NCI-H1092 (cell line): Measurements from ENCODE around the gene FAM193A.
"Not testable (repeated sequence)": the region's sequence is repeated elsewhere in the genome, so short reads cannot be mapped to it uniquely, and the experiment has no call there.

Experiments used
- DNase-seq: peaks from one replicate; lab custom pipeline; 2025; lab: John Stamatoyannopoulos, UW

FAM193A gene, protein sequence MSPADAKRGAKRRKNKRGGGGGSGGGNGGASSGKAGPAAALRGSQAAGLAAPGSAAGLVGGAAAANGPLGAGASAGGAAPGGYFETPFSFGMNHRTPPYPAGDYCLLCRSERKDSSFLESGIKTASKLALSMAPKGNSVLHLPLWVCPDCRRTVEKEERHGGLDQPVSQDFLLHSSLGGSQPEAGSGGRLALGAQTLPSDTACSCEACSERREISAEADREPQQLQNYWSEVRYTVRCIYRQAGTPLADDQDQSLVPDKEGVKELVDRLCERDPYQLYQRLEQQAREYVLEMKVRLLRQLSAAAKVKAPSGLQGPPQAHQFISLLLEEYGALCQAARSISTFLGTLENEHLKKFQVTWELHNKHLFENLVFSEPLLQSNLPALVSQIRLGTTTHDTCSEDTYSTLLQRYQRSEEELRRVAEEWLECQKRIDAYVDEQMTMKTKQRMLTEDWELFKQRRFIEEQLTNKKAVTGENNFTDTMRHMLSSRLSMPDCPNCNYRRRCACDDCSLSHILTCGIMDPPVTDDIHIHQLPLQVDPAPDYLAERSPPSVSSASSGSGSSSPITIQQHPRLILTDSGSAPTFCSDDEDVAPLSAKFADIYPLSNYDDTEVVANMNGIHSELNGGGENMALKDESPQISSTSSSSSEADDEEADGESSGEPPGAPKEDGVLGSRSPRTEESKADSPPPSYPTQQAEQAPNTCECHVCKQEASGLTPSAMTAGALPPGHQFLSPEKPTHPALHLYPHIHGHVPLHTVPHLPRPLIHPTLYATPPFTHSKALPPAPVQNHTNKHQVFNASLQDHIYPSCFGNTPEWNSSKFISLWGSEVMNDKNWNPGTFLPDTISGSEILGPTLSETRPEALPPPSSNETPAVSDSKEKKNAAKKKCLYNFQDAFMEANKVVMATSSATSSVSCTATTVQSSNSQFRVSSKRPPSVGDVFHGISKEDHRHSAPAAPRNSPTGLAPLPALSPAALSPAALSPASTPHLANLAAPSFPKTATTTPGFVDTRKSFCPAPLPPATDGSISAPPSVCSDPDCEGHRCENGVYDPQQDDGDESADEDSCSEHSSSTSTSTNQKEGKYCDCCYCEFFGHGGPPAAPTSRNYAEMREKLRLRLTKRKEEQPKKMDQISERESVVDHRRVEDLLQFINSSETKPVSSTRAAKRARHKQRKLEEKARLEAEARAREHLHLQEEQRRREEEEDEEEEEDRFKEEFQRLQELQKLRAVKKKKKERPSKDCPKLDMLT (N-terminal part only)

DNA sequence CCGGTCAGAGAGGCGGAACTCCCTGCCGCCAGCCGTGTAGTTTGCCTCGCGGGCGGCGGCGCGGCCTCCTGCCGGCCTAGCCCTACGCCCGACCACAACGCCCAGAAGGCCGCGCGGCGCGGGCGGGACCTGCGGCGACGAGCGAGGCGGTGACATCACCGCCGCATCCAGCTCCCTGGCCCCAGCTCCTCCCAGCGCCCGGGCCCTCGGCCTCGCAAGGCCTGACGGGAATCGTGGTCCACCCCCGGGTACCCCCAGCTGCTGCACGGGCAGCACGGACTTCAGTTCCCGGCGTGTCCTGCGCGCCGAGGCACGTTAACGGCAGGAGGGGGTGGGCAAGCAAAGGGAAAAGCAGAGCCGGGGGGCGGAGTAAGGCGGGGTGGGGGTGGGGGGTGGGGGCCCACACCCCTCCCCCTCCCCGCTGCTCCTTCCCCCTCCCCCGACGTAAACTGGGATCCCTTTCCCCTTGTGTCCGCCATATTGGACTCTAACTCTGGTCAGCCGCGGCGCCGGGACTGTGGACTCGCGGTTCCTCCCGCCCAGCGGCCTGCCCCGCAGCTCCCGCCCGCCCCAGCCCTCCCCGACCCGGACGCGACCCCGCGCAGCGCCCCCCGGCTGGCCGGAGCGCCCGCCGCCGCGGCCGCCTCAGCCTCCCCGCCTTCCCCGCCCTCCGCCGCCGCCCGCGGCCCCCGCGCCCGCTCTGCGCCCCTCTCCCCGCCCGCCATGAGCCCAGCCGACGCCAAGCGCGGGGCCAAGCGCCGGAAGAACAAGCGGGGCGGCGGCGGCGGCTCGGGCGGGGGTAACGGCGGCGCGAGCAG, at the start of gene FAM193A:
Gene FAM193A, plus strand, starts transcription at position 455 of the 818 bp plus-strand sequence. Its CDS starts 269 bp downstream, at position 724.
- peak; percentile 99 for DNase-seq

DNA sequence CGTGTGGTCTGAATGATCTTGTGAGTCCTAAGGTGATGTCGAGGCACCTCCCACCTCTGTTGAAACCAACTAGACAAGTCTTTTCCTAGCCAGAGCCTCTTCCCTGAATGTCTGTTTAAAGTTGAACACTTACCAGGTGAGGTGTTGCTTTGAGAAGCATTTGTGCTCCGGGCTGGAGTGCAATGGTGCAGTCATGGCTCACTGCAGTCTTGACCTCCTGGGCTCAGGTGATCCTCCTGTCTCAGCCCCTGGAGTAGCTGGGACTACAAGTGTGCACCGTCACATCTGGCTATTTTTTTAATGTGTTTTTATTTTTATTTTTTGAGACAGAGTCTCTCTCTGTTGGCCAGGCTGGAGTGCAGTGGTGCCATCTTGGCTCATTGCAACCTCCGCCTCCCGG, 49.5 kb upstream of the FAM193A start:
- no peak for DNase-seq

DNA sequence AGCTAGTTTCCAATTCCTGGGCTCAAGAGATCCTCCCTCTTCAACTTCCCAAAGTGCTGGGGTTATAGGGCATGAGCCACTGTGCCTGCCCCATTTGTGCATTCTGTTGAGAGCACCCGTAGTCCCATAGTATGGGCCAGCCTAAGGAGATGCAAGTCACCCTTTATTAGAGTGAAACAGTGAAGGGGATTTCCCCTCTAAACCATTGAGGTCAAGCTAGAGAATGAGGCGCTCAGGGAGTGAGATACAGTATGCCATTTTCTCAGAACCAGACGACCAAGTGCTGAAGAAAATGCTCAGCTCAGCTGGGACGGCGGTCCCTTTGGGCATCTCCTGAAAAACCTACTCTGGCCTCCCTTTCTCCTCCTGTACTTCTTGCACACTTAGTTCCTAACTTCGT, 48.8 kb upstream of the FAM193A start:
- DNase-seq = no peak

DNA sequence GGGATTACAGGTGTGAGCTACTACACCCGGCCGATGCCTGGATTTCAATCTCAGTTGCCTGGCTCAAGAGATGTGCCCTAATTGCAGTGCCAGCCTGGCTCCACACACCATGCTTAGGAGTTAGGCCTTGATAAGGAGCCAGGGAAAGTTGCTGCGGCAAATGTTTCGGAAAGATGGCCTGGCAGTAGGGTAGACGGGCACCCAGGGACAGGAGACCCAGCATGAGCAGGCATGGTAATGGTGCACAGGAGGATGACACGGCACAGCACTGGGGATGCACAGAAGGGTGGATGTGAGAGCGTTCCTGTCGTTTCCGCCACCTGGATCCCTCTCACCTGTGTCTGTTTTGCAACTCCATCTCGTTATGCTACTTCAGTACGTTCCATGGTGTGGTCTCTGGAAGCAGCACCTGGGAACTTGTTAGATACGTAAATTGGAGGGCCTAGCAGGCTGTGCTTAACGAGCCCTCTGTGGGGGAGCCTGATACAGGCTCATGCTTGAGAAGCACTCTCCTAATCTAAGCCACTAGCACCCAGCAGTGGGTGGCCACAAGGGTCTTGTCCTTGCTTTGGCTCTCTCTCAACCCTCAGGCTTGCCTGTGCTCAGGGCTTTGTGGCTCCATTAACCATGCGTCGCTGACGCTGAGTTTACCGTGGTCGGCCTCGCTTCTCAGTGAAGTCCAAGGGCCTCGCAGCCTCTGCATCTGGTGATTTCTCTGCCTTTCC, 47.2 kb upstream of the FAM193A start:
- DNase-seq = no peak

DNA sequence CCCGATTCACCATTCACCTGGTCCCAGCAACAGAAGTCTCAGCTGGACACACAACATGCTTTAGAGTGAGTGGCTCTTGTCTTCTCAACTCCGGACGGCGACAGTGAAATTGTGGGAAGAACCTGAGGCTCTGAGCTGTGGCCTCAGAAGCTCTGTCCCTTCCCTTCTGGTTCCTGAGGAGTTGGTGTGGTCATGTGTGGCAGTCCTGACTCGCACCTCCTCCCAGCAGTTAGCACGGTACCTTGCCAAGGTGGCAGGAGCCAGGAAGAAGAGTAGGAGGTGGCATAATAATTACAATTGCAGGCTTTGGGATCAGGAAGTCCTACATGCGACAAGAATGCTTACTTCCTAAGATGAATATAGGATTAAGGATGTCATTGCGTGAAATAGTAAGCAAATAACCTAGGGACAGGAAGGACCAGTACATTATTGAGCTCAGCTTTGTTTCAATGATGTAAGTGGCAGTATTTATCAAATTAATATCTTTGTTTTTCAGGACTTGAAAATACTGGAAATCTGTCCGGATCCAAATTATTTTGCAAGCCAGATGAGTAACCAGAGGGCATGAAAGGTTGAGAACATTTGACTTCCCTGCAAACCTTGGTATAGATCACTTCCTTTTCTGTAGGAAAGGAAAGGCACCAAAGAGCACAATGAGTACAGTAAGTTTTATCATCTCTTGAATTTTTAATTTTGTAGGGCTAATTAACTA, 46.5 kb upstream of the FAM193A start:
- DNase-seq = no peak

DNA sequence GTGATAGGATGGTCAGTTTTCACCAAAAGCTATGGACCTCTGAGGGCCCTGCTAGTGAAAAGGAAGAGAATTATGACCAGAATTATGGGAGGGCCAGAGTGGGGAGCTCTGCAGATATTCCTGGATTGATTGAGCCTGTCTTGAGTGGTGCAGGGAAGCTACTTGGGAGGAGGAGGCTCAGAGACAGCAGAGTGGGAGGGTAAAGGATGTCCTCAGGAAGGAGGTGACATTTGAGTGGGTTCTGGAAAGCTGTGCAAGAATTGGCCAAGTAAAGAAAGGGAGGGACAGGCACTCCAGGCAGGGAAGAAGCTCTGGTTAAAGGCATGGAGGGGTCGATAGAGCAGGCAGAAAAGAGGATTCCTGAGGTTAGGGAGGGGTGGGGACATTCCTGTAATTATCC, 43.5 kb upstream of the FAM193A start:
- DNase-seq = no peak

DNA sequence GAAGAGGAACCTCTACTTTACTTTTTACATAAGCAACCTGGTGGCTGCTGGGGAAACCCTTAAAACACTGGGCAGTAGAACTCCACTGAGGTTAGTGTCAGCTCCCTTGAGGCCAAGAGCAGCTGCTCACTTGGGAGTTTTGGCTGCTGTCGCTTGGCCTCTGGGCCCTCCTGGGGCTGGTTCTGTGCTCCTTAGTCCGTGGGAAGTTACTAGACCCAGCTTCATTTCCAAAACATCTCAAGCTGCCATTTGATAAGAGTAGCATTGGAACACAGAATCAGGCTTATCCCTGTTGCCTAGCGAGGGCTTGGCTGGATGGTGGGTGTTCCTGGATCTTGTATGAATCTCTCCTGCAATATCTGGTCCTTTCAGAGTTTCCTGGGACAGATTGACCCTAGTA, 41.5 kb upstream of the FAM193A start:
- no peak for DNase-seq

DNA sequence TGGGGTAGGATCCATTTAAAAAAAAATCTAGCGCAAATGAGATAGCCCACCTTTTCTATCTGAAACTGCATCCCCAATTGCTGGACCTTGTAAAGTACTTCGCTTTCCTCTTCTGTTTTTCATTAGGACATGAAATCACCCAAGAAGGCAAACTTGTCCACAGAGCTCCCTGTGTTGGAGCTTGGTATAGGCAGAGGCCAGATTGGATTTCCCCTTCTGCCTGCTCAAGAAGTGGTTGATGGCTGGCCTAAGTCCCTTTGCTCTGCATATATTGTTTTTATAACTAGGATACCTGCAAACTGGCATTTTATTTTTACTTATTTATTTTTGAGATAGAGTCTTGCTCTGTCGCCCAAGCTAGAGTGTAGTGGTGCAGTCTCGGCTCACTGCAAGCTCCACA, 39.1 kb upstream of the FAM193A start:
- no peak for DNase-seq

DNA sequence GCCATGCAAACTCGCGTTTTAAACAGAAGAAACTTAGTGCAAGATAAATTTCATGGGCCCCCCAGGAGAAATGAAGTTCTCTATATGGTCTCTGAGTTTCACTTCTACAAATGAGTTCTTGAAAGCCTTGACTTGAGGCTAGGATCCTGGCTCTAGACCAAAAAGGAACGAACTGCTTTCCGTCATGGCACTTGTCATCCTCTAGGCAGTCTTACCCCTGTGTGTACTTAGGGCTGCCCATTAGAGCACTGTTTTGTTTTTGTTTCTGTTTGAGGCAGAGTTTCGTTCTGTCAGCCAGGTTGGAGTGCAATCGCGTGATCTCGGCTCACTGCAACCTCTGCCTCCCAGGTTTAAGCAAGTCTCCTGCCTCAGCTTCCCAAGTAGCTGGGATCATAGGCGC, 38.5 kb upstream of the FAM193A start:
- no peak for DNase-seq

DNA sequence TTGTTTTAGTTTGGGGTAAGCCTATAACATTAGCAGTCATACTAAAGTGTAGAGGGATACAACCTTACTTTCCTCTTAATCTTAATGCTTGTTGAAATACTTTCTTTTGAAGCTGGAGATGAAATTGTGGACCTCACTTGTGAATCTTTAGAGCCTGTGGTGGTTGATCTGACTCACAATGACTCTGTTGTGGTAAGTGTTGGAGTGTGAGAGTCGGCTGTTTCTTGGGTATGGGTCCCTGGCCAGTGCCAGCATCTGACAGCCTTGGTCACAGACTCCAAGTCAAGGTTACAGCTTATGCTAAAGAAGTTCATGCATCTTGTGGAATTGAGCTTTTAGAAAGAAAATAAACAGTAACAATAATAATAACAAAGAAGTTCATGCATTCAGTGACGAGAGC, 35.9 kb upstream of the FAM193A start:
- no peak for DNase-seq

DNA sequence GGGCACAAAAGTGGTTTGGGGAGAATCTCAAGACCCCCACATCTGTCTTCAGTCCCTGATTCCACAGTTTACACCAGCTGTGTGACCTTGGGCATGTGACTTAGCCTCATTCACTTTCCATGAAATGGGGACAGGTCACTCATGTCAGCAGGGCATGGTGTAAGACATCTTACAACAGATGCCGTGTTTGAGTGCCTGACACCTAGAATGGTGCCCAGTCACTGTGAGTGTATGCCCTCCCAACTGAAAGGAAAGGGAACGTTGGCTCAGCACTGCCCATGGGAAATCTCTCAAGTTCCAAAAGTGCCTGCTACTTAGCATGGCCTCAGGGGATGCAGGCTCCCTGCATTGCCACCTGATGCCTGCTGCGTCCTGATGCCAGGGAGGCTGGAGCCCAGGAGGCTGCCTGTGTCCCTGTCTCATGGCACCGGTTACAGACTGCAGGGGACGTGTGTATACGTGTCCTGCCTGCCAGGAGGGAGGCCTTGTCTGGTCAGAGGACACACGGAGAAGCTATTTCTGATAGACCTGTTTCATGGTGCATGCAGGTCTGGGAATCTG, 35.3 kb upstream of the FAM193A start:
- no peak for DNase-seq

DNA sequence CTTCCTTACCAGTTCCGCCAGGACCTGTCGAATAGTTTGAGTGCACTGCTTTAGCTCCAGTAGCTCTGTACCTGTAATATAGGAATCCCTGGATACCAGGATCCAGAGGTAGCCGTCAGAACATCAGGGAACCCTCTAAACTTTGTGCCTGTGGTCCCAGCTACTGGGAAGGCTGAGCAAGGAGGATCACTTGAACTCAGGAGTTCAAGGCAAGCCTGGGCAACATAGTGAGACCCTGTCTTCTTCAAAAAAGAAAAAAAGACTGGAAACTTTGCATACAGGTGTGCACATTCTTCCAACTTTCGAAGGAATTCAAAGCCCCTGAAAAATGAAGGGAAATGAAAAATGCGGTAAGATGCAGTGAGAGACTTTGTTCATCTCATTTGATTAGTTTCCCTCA, 32.6 kb upstream of the FAM193A start:
- DNase-seq = no peak

DNA sequence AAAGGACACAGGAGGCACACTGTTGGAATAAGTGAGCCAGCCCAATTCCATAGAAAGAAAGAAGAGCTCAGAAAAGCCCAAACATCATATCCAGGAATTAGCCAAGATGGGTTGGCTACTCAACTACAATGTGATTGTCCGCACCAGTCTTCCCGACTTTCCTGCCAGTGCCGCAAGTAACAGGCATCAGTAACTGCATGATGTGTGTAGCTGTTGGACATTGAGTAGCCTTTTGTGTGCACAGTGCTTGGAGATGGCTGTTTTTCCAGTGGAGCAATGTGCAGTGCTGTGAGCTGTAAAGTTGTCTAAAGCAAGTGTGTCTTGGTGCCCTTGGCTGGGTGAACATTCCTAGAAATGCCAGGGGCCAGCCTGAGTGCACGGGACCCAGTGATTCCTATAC, 29.2 kb upstream of the FAM193A start:
- no peak for DNase-seq

DNA sequence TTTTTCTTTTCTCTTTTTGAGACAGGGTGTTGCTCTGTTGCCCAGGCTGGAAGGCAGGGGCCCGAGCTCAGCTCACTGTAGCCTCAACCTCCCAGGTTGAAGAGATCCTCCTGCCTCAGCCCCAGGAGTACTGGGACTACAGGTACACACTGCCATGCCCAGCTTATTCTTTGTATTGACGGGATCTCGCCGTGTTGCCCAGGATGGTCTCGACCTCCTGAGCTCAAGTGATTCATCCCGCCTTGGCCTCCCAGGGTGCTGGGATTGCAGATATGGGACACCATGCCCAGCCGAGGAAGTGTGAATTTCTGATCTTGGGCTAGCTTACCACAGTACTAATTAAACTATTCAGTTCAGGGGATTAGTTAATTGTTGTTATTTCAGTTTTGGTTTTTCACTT, 28.6 kb upstream of the FAM193A start:
- DNase-seq = no peak

DNA sequence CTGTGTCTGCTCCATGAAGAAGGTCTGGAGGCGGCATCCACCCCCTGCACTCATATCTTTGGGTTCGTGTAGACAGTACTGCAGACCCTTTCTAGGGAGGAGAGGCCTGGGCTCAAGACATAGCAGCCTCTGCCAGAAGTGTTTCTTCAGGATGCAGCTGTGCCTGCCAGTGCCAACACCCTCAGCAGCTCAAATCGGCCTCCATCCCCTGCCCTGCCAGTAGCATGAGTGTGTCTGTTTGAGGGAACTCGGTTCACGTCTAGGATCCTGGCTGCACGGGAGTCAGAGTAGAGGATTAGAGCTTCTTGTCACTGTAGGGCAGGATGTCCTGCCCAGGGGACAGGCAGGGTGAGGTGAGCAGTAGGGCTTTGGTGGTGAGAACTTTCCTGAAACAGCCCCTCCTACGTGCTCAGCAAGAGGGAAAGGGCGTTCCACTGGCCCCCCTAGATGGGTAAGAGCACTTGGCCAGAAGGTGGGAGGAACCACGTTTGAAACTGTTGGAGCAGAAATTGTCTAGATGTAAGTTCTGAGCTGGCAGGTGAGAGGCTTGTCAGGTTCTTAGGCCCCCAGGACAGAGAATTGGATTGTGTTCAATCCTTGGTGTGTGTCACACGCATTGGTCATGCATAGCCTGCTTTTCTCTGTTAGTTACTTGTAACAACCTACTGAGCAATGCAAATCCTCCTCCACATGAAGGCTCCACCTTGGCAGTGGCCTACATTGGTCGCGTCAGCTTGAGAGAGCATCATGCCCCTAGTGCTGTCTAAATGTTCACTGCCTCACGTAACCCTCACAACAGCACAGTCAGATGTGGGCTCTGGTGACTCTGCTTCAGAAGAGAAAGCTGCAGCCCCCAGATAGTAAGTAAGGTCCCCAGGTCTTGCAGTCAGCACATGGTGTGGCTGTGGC, 25.8 kb upstream of the FAM193A start:
- no peak for DNase-seq

DNA sequence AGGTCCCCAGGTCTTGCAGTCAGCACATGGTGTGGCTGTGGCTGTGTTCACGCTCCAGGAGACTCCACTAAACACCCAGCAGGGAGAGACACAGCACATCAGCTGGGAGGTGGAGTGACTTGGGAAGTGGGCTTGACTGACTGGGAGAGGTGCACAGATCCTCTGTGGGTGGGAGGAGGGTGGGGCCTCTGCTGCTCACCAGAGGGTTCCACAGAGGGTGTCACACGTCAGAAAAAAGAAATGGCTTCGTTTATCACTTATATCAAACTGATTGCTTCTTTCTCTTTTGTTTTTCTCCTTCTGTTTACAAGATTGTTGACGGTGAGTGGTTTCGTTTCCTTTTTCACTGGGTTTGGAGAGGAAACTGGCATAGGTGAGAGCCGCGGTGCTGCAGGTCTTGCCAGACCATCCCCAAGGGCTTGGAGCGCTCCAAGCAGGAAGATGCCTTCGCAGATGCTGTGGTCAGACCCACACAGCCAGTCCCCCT, 24.8 kb upstream of the FAM193A start:
- no peak for DNase-seq

DNA sequence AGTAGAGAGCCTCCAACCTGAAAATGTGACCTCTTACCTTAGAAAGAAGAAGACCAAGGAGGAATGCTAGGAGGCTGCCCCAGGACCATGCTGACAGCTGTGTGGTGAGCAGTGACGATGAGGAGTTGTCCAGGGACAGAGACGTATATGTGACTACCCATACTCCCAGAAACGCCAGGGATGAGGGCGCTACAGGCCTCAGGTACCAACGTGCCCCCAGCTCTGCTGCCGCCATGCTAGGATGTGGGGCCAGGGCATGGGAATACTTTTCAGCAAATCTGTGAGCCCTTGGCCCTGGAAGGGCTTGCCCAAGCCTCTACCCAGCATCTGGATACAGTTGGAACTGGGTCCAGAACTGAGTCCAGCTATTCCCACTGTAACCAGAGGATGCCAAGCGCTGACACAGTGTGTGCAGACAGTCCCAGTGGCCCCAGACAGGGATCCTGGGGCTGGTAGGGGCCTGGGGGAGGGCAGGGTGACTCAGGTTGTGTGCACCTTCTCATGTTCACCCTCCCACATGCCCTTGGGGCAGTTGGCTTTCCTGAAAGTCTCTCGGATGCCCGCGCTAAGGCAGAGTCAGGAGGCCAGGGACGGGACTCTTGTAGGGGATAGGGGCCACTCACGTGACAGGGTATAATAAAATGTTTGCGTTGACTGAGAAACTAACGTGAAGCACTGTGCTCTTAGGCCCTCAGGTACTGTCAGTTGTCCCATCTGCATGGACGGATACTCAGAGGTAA, 23.9 kb upstream of the FAM193A start:
- no peak for DNase-seq

DNA sequence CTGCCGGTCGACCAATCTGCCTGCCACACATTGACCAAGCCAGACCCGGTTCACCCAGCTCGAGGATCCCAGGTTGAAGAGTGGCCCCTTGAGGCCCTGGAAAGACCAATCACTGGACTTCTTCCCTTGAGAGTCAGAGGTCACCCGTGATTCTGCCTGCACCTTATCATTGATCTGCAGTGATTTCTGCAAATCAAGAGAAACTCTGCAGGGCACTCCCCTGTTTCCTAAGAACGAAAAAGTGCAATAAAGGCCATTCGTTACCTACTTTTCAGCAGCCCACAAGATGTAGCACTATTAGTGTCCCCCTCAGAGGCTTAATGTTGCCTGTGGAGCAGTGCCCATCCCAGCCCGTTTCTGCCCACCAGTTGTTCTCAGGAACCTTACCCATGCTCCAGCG, 22.3 kb upstream of the FAM193A start:
- not testable (repeated sequence) for DNase-seq
